NCI-H526 (cell line): ENCODE data around the gene ZAR1.
"Not testable (repeated sequence)": the region's sequence is repeated elsewhere in the genome, so short reads cannot be mapped to it uniquely, and the experiment has no call there.

Experiments used
- DNase-seq, 2 experiments: peaks; one replicate each; lab custom pipeline; 2025; lab: John Stamatoyannopoulos, UW

Gene ZAR1

GRCh38 chr4:48490012-48490679 is at the start of gene ZAR1:
Gene ZAR1, plus strand, starts transcription at chr4:48490252. Its CDS starts 40 bp downstream, at chr4:48490292.
- peak in 1 of 2 experiments; percentile 54 for DNase-seq

GRCh38 chr4:48440914-48441313 is 49.1 kb upstream of the ZAR1 start:
- not testable (repeated sequence) for DNase-seq

- peak in 1 of 2 experiments; percentile 31 for DNase-seq
Observed at GRCh38 chr4:48445704-48446103, 44.3 kb upstream of the ZAR1 start.

GRCh38 chr4:48446642-48447041 is 43.4 kb upstream of the ZAR1 start:
- no peak for DNase-seq

GRCh38 chr4:48449151-48449550 is 40.9 kb upstream of the ZAR1 start:
- no peak for DNase-seq

- DNase-seq, result no peak
Observed at GRCh38 chr4:48450740-48451139, 39.3 kb upstream of the ZAR1 start.

- not testable (repeated sequence) for DNase-seq
Observed at GRCh38 chr4:48451656-48452055, 38.4 kb upstream of the ZAR1 start.

GRCh38 chr4:48454591-48454990 is 35.5 kb upstream of the ZAR1 start:
- no peak for DNase-seq

GRCh38 chr4:48461000-48461399 is 29.1 kb upstream of the ZAR1 start:
- DNase-seq, result no peak

GRCh38 chr4:48462363-48462762 is 27.7 kb upstream of the ZAR1 start:
- no peak for DNase-seq

GRCh38 chr4:48467442-48467841 is 22.6 kb upstream of the ZAR1 start:
- no peak for DNase-seq

- no peak for DNase-seq
Observed at GRCh38 chr4:48467891-48468290, 22.2 kb upstream of the ZAR1 start.

- no peak for DNase-seq
Observed at GRCh38 chr4:48470137-48470536, 19.9 kb upstream of the ZAR1 start.

- no peak for DNase-seq
Observed at GRCh38 chr4:48470570-48470969, 19.5 kb upstream of the ZAR1 start.

GRCh38 chr4:48472794-48473193 is 17.3 kb upstream of the ZAR1 start:
- no peak for DNase-seq

- no peak for DNase-seq
Observed at GRCh38 chr4:48475770-48476169, 14.3 kb upstream of the ZAR1 start.

GRCh38 chr4:48478273-48478672 is 11.8 kb upstream of the ZAR1 start:
- no peak for DNase-seq

- no peak for DNase-seq
Observed at GRCh38 chr4:48481581-48481980, 8.5 kb upstream of the ZAR1 start.

GRCh38 chr4:48483006-48483776 is 6.9 kb upstream of the ZAR1 start, which contains the start of gene SLC10A4:
Gene SLC10A4, plus strand, starts transcription at chr4:48483343. Its CDS starts 219 bp downstream, at chr4:48483562.
- peak in 1 of 2 experiments; percentile 66 for DNase-seq

- DNase-seq, result no peak
Observed at GRCh38 chr4:48483777-48484493, 6.1 kb upstream of the ZAR1 start.

GRCh38 chr4:48484494-48485168 is 5.4 kb upstream of the ZAR1 start:
- DNase-seq, result no peak

- no peak for DNase-seq
Observed at GRCh38 chr4:48489683-48490011, 405 bp upstream of the ZAR1 start.
